Esophagus muscularis mucosa (tissue), 4 donors: Measurements from ENCODE around the gene ACAP3. TPM values are rescaled to one million over a fixed set of nuclear protein-coding genes. Genes with fewer than 3 reads are reported as not detected.

Experiments used
- DNase-seq: peaks from one replicate; pipeline ENCODE4 v3.0.0-alpha.2; 2017; ENCODE audit errors: extremely low spot score
- H3K27ac ChIP-seq, 4 donors: fragments of 200-600 bp; sonication (generic); replicated peaks in 1 of 4; 1 replicate in 3 of 4; 2 replicates in 1 of 4; pipeline ENCODE4 v1.5.1; 2016 to 2019; ENCODE audit warnings: mild to moderate bottlenecking in 1 of 4
- H3K27me3 ChIP-seq, 4 donors: fragments of 200-600 bp; sonication (generic); one replicate each; pipeline versions ENCODE4 v1.5.1 to v1.6.0; 2016 to 2019
- H3K36me3 ChIP-seq, 4 donors: fragments of 200-600 bp; sonication (generic); one replicate each; pipeline ENCODE4 v1.5.1; 2016 to 2019
- H3K4me1 ChIP-seq, 4 donors: fragments of 200-600 bp; sonication (generic); one replicate each; pipeline ENCODE4 v1.5.1; 2016 to 2019
- H3K4me3 ChIP-seq, 4 donors: fragments of 200-600 bp; sonication (generic); 1 replicate in 2 of 4; 2 replicates in 2 of 4; pipeline ENCODE4 v1.5.1; 2016 to 2019; ENCODE audit warnings: mild to moderate bottlenecking in 4 of 4, moderate library complexity in 1 of 4
- H3K9me3 ChIP-seq, 4 donors: fragments of 200-600 bp; sonication (generic); 1 replicate in 3 of 4; 2 replicates in 1 of 4; pipeline ENCODE4 v1.5.1; 2016 to 2019
- CTCF ChIP-seq, 3 experiments: fragments of 200-600 bp in 2 of 3; fragments of 450-650 bp in 1 of 3; sonication (generic) in 2 of 3; IDR thresholded peaks; one replicate each; pipeline ENCODE4 v1.5.1; 2017 to 2019; ENCODE audit warnings: antibody characterized with exemption in 3 of 3, mild to moderate bottlenecking in 2 of 3, moderate library complexity in 1 of 3
- EP300 ChIP-seq: sonication (generic); formaldehyde crosslinking; IDR thresholded peaks from one replicate; pipeline ENCODE4 v1.6.1; 2017; ENCODE audit warnings: antibody characterized with exemption
- POLR2A ChIP-seq: fragments of 450-650 bp; IDR thresholded peaks from one replicate; pipeline ENCODE4 v1.6.1; 2017; ENCODE audit warnings: antibody characterized with exemption, moderate library complexity, mild to moderate bottlenecking, low read depth
- POLR2AphosphoS5 ChIP-seq, 2 donors: sonication (generic); formaldehyde crosslinking; IDR thresholded peaks; one replicate each; pipeline ENCODE4 v1.6.1; 2017; ENCODE audit warnings: antibody characterized with exemption in 2 of 2
- WGBS: methylation state at CpG from one replicate; pipeline ENCODE4 v1.1.5; 2018; 5-methylcytosine and 5-hydroxymethylcytosine counted together
- intact Hi-C: fragments of 100-400 bp; cut with DNase I; formaldehyde crosslinking; loops from one replicate; pipeline ENCODE4 v1.15.1; 2023
- total RNA-seq, 4 donors: library from RNA; depleted of rRNA; stranded (reverse); fragments of >200 nt; gene quantifications; one replicate each; pipeline versions ENCODE4 v1.1.0 to v1.2.1, GENCODE V29; 2016

The ACAP3 gene
- total RNA-seq, 4 donors from 2014 or later, result 34.8 to 63.2 (median 47.4) TPM

- intact Hi-C loops, result loop anchor here (5.0 kb wide), 1 partner anchor 40 kb away; the partner anchor contains the start of genes B3GALT6 and SDF4
- Histone ChIP-seq H3K4me1 (peaks cover 40 to 75% (median 53%) of the 10 kb centered on the region in 4 donors), H3K36me3 (peaks cover 4 to 18% (median 13%) of the 10 kb centered on the region in 4 donors), H3K9me3 (no peaks in the 10 kb centered on the region), H3K27ac (peak overlapping the region; percentile 81 to 92 (median 86)), H3K27me3 (no peaks in the 10 kb centered on the region), H3K4me3 (peak overlapping the region; percentile 69 to 98 (median 96))
- no peak for DNase-seq
- 62% methylated on average over 23 of the region's 43 CpGs for WGBS
- no peak for TF ChIP-seq POLR2AphosphoS5 (IDR thresholded peaks at IDR 0.05)
- no peak for TF ChIP-seq EP300
- TF ChIP-seq POLR2A, result no peak
- no peak for TF ChIP-seq CTCF (IDR thresholded peaks at IDR 0.05)
These were observed 35.2 kb downstream of the ACAP3 start for GRCh38 chr1:1272341-1273208.

- no peak overlapping the region for H3K27ac ChIP-seq
- H3K27me3 ChIP-seq, result no peaks in the 10 kb centered on the region
- 60% methylated on average over 7 of the region's 7 CpGs for WGBS
- H3K36me3 ChIP-seq, result peaks cover 18 to 36% (median 29%) of the 10 kb centered on the region in 4 donors
- intact Hi-C loops, result loop anchor here (5.0 kb wide), 1 partner anchor 39 kb away; the partner anchor contains the start of genes B3GALT6 and SDF4
- peak overlapping the region in 2 of 4 donors; percentile 10 for H3K4me3 ChIP-seq
- H3K9me3 ChIP-seq, result no peaks in the 10 kb centered on the region
- TF ChIP-seq EP300, result no peak
- no peak for TF ChIP-seq POLR2A
- TF ChIP-seq CTCF (IDR thresholded peaks at IDR 0.05), result no peak
- no peak for TF ChIP-seq POLR2AphosphoS5 (IDR thresholded peaks at IDR 0.05)
- DNase-seq, result no peak
- H3K4me1 ChIP-seq, result peaks cover 40 to 76% (median 53%) of the 10 kb centered on the region in 4 donors
These were observed 36.9 kb downstream of the ACAP3 start for GRCh38 chr1:1270813-1271212.

- 94% methylated on average over 13 of the region's 13 CpGs for WGBS
- Histone ChIP-seq H3K4me1 (peaks cover 31 to 66% (median 44%) of the 10 kb centered on the region in 4 donors), H3K4me3 (no peak overlapping the region), H3K27me3 (no peaks in the 10 kb centered on the region), H3K27ac (no peak overlapping the region), H3K9me3 (no peaks in the 10 kb centered on the region), H3K36me3 (peaks cover 27 to 61% (median 54%) of the 10 kb centered on the region in 4 donors)
- no peak for DNase-seq
- intact Hi-C loops, result no loop called here
- no peak for TF ChIP-seq CTCF (IDR thresholded peaks at IDR 0.05)
- TF ChIP-seq EP300, result no peak
- TF ChIP-seq POLR2AphosphoS5 (IDR thresholded peaks at IDR 0.05), result no peak
- no peak for TF ChIP-seq POLR2A
These were observed 39.4 kb downstream of the ACAP3 start for GRCh38 chr1:1268284-1268682.

GRCh38 chr1:1267488-1268283 lies 40.0 kb downstream of the ACAP3 start:
- H3K36me3 ChIP-seq, result peaks cover 33 to 67% (median 60%) of the 10 kb centered on the region in 4 donors

More at GRCh38 chr1:1267488-1268283, 40.0 kb downstream of the ACAP3 start:
- intact Hi-C loops, result no loop called here
- TF ChIP-seq EP300 (no peak), POLR2AphosphoS5 (IDR thresholded peaks at IDR 0.05) (no peak), CTCF (IDR thresholded peaks at IDR 0.05) (no peak), POLR2A (no peak)
- Histone ChIP-seq H3K27ac (no peak overlapping the region), H3K27me3 (no peaks in the 10 kb centered on the region), H3K4me1 (peaks cover 29 to 61% (median 40%) of the 10 kb centered on the region in 4 donors), H3K4me3 (no peak overlapping the region), H3K9me3 (no peaks in the 10 kb centered on the region)
- 93% methylated on average over 25 of the region's 39 CpGs for WGBS
- DNase-seq, result no peak
